ENCODE data around the gene PDE4D.

DNA sequence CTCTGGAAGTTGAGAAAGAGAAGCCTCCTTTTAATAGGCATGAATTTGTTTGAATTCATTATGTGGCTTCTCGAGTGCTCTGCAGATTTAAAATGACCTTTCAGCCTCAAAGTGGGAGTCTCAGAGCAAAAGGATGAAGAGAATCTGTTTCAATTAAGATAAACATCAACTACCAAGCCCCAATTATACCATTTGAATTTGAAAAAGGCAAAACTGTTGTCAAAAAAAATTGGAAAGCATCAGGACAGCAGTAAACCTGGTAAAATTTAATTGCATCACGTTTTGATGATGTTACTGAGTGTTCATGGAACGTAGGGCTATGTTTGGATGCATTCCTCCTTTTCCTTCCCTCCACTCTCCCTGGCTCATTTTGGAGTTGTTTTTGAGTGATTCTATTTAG is 637.2 kb downstream of the PDE4D start:
- TF ChIP-seq, protein P1, sequence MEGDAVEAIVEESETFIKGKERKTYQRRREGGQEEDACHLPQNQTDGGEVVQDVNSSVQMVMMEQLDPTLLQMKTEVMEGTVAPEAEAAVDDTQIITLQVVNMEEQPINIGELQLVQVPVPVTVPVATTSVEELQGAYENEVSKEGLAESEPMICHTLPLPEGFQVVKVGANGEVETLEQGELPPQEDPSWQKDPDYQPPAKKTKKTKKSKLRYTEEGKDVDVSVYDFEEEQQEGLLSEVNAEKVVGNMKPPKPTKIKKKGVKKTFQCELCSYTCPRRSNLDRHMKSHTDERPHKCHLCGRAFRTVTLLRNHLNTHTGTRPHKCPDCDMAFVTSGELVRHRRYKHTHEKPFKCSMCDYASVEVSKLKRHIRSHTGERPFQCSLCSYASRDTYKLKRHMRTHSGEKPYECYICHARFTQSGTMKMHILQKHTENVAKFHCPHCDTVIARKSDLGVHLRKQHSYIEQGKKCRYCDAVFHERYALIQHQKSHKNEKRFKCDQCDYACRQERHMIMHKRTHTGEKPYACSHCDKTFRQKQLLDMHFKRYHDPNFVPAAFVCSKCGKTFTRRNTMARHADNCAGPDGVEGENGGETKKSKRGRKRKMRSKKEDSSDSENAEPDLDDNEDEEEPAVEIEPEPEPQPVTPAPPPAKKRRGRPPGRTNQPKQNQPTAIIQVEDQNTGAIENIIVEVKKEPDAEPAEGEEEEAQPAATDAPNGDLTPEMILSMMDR (IDR thresholded peaks at IDR 0.05) = no peak
- no peak for TF ChIP-seq POLR2A (IDR thresholded peaks at IDR 0.05)

All from right lobe of liver (tissue), 4 donors.